HUES64 (cell line): ENCODE results near the gene ARHGEF2. TPM values are rescaled to one million over a fixed set of nuclear protein-coding genes. Genes with fewer than 3 reads are reported as not detected.

ENCODE experiments used
- H3K27ac ChIP-seq: 2 replicates; pipeline ENCODE4 v1.7.0; 2013; ENCODE audit warnings: low read depth, low read length, inconsistent platforms
- H3K27me3 ChIP-seq: 2 replicates; pipeline ENCODE4 v1.6.1; 2013; ENCODE audit warnings: mild to moderate bottlenecking, low read length; ENCODE audit not compliant: insufficient read depth
- H3K36me3 ChIP-seq: 2 replicates; pipeline ENCODE4 v1.6.1; 2013; ENCODE audit warnings: mild to moderate bottlenecking, low read length; ENCODE audit not compliant: insufficient read depth
- H3K4me1 ChIP-seq: 2 replicates; pipeline ENCODE4 v1.6.1; 2013; ENCODE audit warnings: mild to moderate bottlenecking, low read length, moderate library complexity; ENCODE audit not compliant: insufficient read depth
- H3K4me3 ChIP-seq: 2 replicates; pipeline ENCODE4 v1.5.1; 2013; ENCODE audit warnings: mild to moderate bottlenecking, low read length, moderate library complexity
- H3K9ac ChIP-seq: 2 replicates; pipeline ENCODE4 v1.6.1; 2013; ENCODE audit warnings: mild to moderate bottlenecking, low read depth, low read length
- H3K9me3 ChIP-seq: 2 replicates; pipeline ENCODE4 v1.6.1; 2013; ENCODE audit warnings: low read depth, low read length; ENCODE audit not compliant: insufficient read depth
- WGBS: fragments of 150-250, 120-280 bp; methylation state at CpG from one replicate; pipeline ENCODE4 v1.1.7; 2013; ENCODE audit warnings: missing lambda C conversion rate; 5-methylcytosine and 5-hydroxymethylcytosine counted together
- polyA plus RNA-seq, 2 experiments: library from polyadenylated mRNA; stranded (reverse); fragments of 50-300 nt; gene quantifications; one replicate each; pipeline ENCODE4 v1.2.3, GENCODE V29; 2013

Gene ARHGEF2
- polyA plus RNA-seq (2013, experiment 1 of 2), result 43.1 TPM
- 43.6 TPM for polyA plus RNA-seq (2013, experiment 2 of 2)

DNA sequence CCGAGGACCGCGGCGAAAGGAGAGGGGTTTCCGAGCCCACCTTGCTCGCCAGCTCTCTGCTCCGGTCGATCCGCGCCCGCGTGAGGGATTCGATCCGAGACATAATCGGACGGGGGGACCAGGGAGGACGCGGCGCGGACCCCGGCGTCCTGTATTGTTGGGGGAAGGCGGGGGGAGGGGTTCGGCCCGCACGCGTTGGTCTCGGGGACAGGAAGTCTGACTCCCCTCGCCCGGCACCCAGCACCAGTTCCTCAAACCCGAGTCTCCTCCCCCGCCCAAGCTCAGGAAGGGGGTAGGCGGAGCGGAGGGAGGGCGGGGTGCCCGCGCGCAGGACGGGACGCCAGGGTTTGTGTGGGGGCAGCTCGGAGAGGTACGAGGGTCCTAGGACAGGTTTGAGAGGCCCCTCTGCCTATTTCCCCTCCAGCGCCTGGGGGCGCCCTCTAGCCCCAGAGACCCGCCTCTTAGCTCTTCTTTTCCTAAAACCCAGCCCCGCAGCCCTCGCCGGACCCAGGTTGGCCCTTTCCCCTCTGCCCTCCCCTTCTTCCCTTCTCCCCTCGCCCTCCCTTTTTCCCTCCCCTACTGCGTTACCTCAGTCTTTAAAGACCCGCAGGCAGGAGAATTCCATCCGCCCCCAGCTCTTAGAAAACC lies at the start of gene ARHGEF2:
TSS of gene ARHGEF2 (minus strand) at position 223 of the 648 bp plus-strand sequence. CDS start at position 103, 120 bp downstream.
- Histone ChIP-seq H3K4me3 (peak within 1 kb of the TSS; percentile 81), H3K27me3 (no peaks in the 10 kb centered on the region), H3K9me3 (no peaks in the 10 kb centered on the region), H3K4me1 (peaks cover 53% of the 10 kb centered on the region), H3K9ac (peak within 1 kb of the TSS; percentile 92), H3K36me3 (no peaks in the 10 kb centered on the region), H3K27ac (peak within 1 kb of the TSS; percentile 95)
- WGBS, result under 1% methylated on average over 48 of the region's 52 CpGs

DNA sequence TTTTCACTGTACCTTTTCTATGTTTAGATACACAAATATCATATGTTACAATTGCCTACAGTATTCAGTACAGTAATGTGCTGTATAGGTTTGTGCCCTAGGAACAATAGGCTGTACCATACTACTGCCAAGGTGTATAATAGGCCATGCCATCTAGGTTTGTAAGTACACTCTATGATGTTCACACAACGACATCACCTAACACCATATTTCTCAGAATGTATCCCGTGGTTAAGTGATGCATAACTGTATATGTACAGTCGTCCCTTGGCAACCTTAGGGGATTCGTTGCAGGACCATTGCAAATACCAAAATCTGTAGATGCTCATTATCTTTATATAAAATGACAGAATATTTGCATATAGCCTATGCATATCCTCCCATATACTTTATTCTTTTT lies 48.2 kb upstream of the ARHGEF2 start:
- Histone ChIP-seq H3K9ac (no peak overlapping the region), H3K4me3 (no peak overlapping the region), H3K9me3 (no peaks in the 10 kb centered on the region), H3K36me3 (no peaks in the 10 kb centered on the region), H3K27ac (no peak overlapping the region), H3K4me1 (no peaks in the 10 kb centered on the region; the same call in 1 of the 2 replicates), H3K27me3 (peaks cover 10% of the 10 kb centered on the region; the same call in 1 of the 2 replicates)
- 97% methylated on average over 2 of the region's 4 CpGs for WGBS

DNA sequence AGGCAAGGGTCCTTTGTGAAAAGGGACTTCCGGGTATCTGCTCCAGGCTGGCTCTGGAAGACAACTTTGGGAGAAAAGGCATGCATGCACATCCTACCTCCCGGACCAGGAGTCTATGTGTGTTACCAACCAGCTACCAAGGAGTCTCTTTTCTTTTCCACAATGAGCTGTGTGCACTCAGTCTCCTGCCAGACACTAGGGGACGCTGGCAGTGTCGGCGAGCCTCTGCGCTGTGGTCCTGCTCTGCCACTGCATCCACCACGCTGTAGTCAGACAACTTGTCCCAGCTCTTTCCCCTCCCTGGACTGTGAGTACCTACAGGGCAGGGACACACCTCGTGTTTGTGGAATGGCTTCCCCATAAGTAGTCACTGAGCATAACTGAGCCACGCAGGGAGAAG lies 47.5 kb upstream of the ARHGEF2 start:
- no peak overlapping the region for H3K9ac ChIP-seq

DNA sequence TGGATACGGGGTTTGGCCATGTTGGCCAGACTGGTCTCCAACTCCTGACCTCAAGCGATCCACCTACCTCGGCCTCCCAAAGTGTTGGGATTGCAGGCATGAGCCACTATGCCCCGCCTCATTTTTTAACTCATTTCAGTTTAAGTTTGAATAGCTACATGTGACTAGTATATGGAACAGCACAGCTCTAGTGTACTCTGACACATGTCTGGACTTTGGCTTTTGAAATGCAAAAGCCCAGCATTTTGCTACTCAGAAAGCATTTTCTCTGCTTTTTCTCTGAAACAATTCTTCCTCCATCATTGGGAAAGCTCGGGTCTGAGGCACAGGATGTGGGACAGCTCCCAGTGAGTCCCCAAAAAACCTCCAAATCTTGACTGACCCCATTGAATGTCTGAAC lies 46.5 kb upstream of the ARHGEF2 start:
- no peaks in the 10 kb centered on the region for H3K9me3 ChIP-seq
- 95% methylated on average over 5 of the region's 5 CpGs for WGBS

More for the DNA sequence above, 47.5 kb upstream of the ARHGEF2 start:
- H3K4me3 ChIP-seq, result no peak overlapping the region
- H3K36me3 ChIP-seq, result no peaks in the 10 kb centered on the region
- H3K27ac ChIP-seq, result no peak overlapping the region
- 21% methylated on average over 9 of the region's 9 CpGs for WGBS
- H3K9me3 ChIP-seq, result no peaks in the 10 kb centered on the region
- H3K4me1 ChIP-seq, result peaks cover 3% of the 10 kb centered on the region; the same call in 1 of the 2 replicates
- peaks cover 10% of the 10 kb centered on the region; the same call in 1 of the 2 replicates for H3K27me3 ChIP-seq

DNA sequence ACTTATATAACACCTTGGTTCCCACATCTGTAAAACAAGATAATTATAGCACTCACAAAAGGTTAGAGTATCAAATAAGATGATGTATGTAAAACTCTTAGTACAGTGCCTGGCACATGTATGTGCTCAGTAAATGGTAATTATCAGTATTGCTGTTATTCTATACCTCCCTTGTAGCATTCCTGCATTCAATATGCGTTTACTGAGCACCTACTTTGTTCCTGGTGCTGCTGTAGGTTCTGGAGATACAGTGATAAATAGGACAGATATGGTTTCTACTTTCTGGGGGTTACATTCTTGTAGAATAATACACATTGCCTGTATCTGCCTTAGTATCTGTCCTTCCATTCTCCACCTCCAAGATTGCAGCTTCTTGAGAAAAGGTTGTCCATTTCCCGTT lies 43.6 kb upstream of the ARHGEF2 start:
- Histone ChIP-seq H3K36me3 (peaks cover 27% of the 10 kb centered on the region), H3K27me3 (peaks cover 10% of the 10 kb centered on the region; the same call in 1 of the 2 replicates), H3K4me3 (no peak overlapping the region), H3K9me3 (no peaks in the 10 kb centered on the region), H3K9ac (no peak overlapping the region), H3K27ac (no peak overlapping the region), H3K4me1 (peaks cover 8% of the 10 kb centered on the region)
- 98% methylated on average over 2 of the region's 2 CpGs for WGBS

More for the DNA sequence above, 46.5 kb upstream of the ARHGEF2 start:
- peaks cover under 1% of the 10 kb centered on the region; the same call in 1 of the 2 replicates for H3K36me3 ChIP-seq
- H3K9ac ChIP-seq, result no peak overlapping the region
- H3K27me3 ChIP-seq, result peaks cover 10% of the 10 kb centered on the region; the same call in 1 of the 2 replicates
- H3K4me1 ChIP-seq, result peaks cover 7% of the 10 kb centered on the region
- H3K27ac ChIP-seq, result no peak overlapping the region
- H3K4me3 ChIP-seq, result no peak overlapping the region

DNA sequence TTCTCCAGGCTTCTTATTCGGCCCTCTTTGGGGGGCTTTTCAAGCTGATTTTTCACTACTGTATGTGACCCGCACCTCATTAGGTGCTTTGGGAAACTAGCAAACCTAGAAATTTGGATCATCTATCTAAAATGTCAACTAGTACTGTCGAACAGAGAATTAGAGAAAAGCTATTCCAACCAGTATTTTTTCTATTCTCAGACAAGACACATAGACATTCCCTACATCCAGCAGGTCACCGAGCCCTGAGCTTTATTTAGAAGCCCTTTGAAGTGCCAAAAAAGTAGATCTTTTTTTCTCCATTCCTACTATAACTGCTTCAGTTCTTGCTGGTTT lies 42.7 kb upstream of the ARHGEF2 start:
- H3K27me3 ChIP-seq, result peaks cover 10% of the 10 kb centered on the region; the same call in 1 of the 2 replicates
- peak overlapping the region; percentile 95 for H3K4me3 ChIP-seq
- no peak overlapping the region for H3K9ac ChIP-seq
- H3K9me3 ChIP-seq, result no peaks in the 10 kb centered on the region
- H3K4me1 ChIP-seq, result peaks cover 8% of the 10 kb centered on the region
- 22% methylated on average over 4 of the region's 4 CpGs for WGBS
- H3K36me3 ChIP-seq, result peaks cover 34% of the 10 kb centered on the region
- H3K27ac ChIP-seq, result no peak overlapping the region

DNA sequence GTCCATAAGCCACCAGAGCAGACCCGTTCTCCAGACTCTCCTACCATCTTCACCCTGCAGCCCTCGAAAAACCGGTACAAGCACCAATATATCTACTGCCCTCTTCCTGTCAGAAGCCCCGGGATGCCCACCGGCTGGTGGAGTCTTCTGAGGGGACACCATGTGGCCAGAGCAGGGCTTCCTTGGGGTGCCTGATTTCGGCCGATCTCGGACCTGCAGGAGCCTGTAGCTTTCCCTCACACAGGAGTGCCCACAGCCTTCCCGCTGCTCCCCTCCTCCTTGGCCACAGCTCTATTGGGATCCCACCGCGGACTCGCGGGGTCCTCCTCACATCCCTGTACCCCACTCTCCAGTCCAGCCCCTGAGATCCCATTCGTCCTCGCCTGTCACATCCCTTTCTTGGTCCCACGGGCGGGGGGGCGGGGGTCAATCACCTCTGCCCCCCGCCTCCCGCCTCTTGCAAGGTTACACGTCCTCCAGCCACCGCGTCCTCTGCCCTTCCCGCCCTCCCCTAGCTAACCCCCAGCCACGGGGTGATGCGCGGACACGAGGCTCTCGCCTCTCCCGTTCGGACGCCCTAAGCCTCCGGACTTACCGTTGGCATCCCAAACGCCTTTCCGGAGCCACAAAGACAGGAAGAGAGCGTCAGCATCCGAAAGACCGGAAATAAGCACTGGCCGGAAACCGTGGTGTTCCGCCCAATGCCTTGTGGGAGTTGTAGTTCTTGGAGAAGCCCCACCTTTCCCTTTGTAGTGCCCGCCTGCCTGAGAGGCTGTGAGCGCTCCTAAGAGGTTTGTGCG lies 42.1 kb upstream of the ARHGEF2 start, which contains the start of gene SSR2:
TSS of gene SSR2 (minus strand) at position 659 of the 800 bp plus-strand sequence. CDS start 784 bp downstream, outside the sequence.
- peaks cover 10% of the 10 kb centered on the region; the same call in 1 of the 2 replicates for H3K27me3 ChIP-seq
- H3K9ac ChIP-seq, result peak within 1 kb of the TSS; percentile 82
- no peaks in the 10 kb centered on the region for H3K9me3 ChIP-seq
- H3K4me1 ChIP-seq, result peaks cover 8% of the 10 kb centered on the region; the same call in 1 of the 2 replicates
- H3K36me3 ChIP-seq, result peaks cover 39% of the 10 kb centered on the region
- peak within 1 kb of the TSS; percentile 95 for H3K4me3 ChIP-seq
- WGBS, result 2% methylated on average over 45 of the region's 45 CpGs
- peak within 1 kb of the TSS; percentile 17; the same call in 1 of the 2 replicates for H3K27ac ChIP-seq

DNA sequence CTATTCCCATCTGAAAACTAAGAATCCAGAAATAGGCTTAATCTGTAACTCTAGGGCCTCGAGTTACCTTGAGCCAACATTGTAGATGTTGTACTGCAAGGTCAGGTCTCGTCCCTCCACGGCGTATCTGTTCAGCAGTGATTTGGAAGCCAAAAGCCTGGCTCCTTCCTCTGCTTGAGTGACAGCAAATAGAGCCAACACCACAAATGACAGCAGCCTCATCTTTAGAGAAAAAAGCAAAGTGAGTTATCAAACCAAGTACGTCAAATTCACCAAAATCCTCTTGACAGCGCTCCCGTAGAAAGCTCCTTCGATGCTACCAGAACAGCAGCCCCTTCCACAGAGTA lies 41.6 kb upstream of the ARHGEF2 start:
- H3K27me3 ChIP-seq, result peaks cover 10% of the 10 kb centered on the region; the same call in 1 of the 2 replicates
- H3K9me3 ChIP-seq, result no peaks in the 10 kb centered on the region
- peak overlapping the region; percentile 95 for H3K4me3 ChIP-seq
- peaks cover 8% of the 10 kb centered on the region; the same call in 1 of the 2 replicates for H3K4me1 ChIP-seq
- peak overlapping the region; percentile 82 for H3K9ac ChIP-seq
- no peak overlapping the region for H3K27ac ChIP-seq
- WGBS, result 74% methylated on average over 8 of the region's 8 CpGs
- H3K36me3 ChIP-seq, result peaks cover 43% of the 10 kb centered on the region

DNA sequence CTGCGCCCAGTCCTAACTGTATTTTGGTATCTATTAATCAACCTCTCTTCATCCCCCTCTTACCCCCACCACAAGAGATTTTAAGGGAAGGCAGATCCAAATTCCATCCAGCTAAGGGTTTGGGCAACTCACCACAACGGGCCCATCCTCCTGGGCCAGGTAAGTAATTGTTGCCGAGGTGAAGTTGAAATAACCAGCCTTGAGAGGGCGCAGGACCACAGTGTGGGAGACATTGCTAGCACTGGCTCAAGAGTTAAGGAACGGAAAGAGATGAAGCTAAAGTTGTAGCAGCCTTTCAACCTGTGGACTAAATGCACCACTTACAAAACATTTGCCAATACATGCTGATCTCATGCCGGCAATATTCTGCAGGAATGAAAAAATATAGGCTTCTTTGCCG lies 36.5 kb upstream of the ARHGEF2 start:
- peaks cover 93% of the 10 kb centered on the region for H3K36me3 ChIP-seq
- 94% methylated on average over 7 of the region's 7 CpGs for WGBS
- H3K9ac ChIP-seq, result no peak overlapping the region
- H3K9me3 ChIP-seq, result no peaks in the 10 kb centered on the region
- no peaks in the 10 kb centered on the region for H3K27me3 ChIP-seq
- no peak overlapping the region for H3K27ac ChIP-seq
- peaks cover 1% of the 10 kb centered on the region; the same call in 1 of the 2 replicates for H3K4me1 ChIP-seq
- H3K4me3 ChIP-seq, result no peak overlapping the region

DNA sequence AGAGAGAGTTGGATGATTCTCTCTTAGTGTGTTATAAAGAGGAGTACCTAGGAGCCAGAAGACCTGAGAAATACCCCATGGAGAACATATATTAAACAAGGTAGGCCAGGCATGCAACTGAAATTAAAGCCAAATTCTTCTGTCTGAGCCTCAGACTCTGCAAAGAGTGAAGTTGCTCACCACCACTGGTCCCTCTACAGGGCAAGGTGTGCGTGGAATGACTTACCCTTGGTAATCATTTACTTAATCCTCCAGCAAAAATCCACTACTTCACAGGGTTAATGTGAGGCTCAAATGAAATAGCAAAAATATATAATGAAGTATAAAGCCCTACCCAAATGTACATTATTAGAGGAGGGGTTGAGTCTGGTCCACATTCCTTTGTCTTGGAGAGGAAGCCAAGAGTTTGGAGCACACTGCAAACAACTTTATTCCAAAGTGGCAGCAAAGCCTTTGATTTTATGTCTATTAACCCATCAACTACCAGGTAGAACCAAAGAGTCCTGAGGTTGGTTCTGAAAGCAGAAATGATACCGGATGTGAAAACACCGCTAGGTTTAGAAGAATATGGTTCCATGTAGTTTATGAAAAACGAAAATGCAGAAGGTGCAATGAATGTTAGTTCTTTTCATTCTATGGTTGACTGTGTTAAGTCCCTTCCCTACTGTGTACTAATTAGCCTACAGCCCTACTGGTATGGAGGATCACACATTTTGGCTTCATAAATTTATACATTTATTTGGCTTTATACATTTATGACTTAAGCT lies 33.9 kb upstream of the ARHGEF2 start:
- peaks cover 85% of the 10 kb centered on the region for H3K36me3 ChIP-seq
- no peaks in the 10 kb centered on the region for H3K9me3 ChIP-seq
- H3K4me3 ChIP-seq, result no peak overlapping the region
- WGBS, result 94% methylated on average over 4 of the region's 4 CpGs
- no peak overlapping the region for H3K27ac ChIP-seq
- H3K9ac ChIP-seq, result no peak overlapping the region
- H3K27me3 ChIP-seq, result no peaks in the 10 kb centered on the region
- no peaks in the 10 kb centered on the region for H3K4me1 ChIP-seq
